Common myeloid progenitor, CD34-positive (primary cell): Measurements from ENCODE around the gene NOP9.

Experiments used
- CTCF ChIA-PET: fragments of 350-600 bp; sonication (Branson Sonifier 250); formaldehyde crosslinking; loops from one replicate; lab custom pipeline; 2021; ENCODE audit warnings: antibody characterized with exemption; lab: Charles Lee
- POLR2A ChIA-PET: fragments of 350-600 bp; sonication (Branson Sonifier 250); formaldehyde crosslinking; loops from one replicate; lab custom pipeline; 2021; ENCODE audit warnings: antibody characterized with exemption; lab: Charles Lee
- DNase-seq, 3 donors: peaks; one replicate each; pipeline versions ENCODE4 v3.0.0 to v3.0.0-alpha.2; 2013
- H3K27ac ChIP-seq, 2 experiments: 1 replicate in 1 of 2; 2 replicates in 1 of 2; pipeline ENCODE4 v1.7.0; 2013; ENCODE audit warnings: inconsistent platforms in 2 of 2, low read length in 2 of 2, mild to moderate bottlenecking in 2 of 2, low read depth in 1 of 2, moderate library complexity in 1 of 2; ENCODE audit not compliant: severe bottlenecking in 2 of 2, insufficient read depth in 1 of 2, poor library complexity in 1 of 2
- H3K27me3 ChIP-seq, 5 experiments: replicated peaks in 2 of 5; 1 replicate in 3 of 5; 2 replicates in 2 of 5; pipeline versions ENCODE4 v1.6.1 to v1.7.0; 2013; ENCODE audit warnings: low read length in 4 of 5, mild to moderate bottlenecking in 2 of 5, moderate library complexity in 2 of 5, inconsistent platforms in 1 of 5; ENCODE audit not compliant: insufficient read depth in 5 of 5, control insufficient read depth in 4 of 5
- H3K36me3 ChIP-seq, 4 experiments: 1 replicate in 2 of 4; 2 replicates in 2 of 4; pipeline versions ENCODE4 v1.6.1 to v1.7.0; 2013; ENCODE audit warnings: low read length in 3 of 4, control low read depth in 1 of 4, mild to moderate bottlenecking in 1 of 4; ENCODE audit not compliant: control insufficient read depth in 4 of 4, insufficient read depth in 4 of 4
- H3K4me1 ChIP-seq, 4 experiments: 1 replicate in 3 of 4; 2 replicates in 1 of 4; pipeline versions ENCODE4 v1.6.1 to v1.7.1; 2013; ENCODE audit warnings: low read length in 3 of 4, mild to moderate bottlenecking in 3 of 4, control low read depth in 1 of 4, inconsistent platforms in 1 of 4, moderate library complexity in 1 of 4; ENCODE audit not compliant: control insufficient read depth in 4 of 4, insufficient read depth in 4 of 4; ENCODE audit errors: control extremely low read depth in 1 of 4
- H3K4me3 ChIP-seq, 7 experiments: 1 replicate in 4 of 7; 2 replicates in 3 of 7; pipeline versions ENCODE4 v1.5.1 to v1.7.0; 2013; ENCODE audit warnings: mild to moderate bottlenecking in 7 of 7, low read length in 6 of 7, moderate library complexity in 6 of 7, inconsistent platforms in 2 of 7, low read depth in 2 of 7, control low read depth in 1 of 7; ENCODE audit not compliant: insufficient read depth in 4 of 7, control insufficient read depth in 1 of 7; ENCODE audit errors: extremely low read depth in 1 of 7
- H3K9me3 ChIP-seq, 5 experiments: 1 replicate in 4 of 5; 2 replicates in 1 of 5; pipeline versions ENCODE4 v1.6.1 to v1.7.1; 2013; ENCODE audit warnings: low read length in 4 of 5, mild to moderate bottlenecking in 2 of 5, inconsistent platforms in 1 of 5, low read depth in 1 of 5, moderate library complexity in 1 of 5; ENCODE audit not compliant: control insufficient read depth in 4 of 5, insufficient read depth in 2 of 5; ENCODE audit errors: control extremely low read depth in 1 of 5
- WGBS: methylation state at CpG from one replicate; pipeline ENCODE4 v1.1.5; 2013; ENCODE audit not compliant: insufficient coverage; 5-methylcytosine and 5-hydroxymethylcytosine counted together

NOP9 gene

DNA sequence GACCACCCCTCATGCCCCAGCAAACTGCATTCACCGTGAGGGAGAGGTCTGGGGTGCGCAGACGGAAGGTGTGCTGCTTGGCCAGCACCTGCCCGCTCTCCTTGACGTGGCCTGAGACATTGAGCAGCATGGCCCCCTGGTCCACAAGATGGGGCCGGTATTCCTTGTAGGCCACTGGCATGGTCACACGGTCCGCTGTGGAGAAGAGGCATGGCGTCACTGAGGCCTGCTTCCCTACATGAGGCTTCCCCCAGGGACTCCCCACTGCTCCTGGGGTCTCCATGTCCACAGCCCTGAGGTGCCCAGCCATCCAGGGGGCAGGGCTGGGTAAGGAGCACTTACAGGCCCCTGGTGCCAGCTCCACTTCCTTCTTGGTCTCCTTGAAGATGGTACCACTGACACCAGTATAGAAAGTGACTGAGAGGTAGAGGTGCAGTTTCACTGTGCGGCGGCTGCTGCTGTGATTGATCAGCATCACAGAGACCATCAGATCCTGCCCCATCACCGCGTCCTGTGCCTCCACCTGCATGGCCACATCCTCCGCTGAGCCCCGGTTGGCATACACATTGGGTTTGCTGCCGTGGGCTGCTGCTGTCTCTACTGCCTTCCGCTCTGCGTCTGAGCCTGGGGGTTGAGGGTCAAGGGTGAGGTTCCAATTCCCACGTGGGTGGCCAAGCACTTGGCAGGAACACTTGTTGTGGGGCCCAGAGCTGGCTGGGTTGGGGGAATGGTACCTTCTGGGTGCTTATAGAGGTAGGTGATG, 44.8 kb upstream of the NOP9 start:
- peaks cover 0 to 4% (median 0%) of the 10 kb centered on the region in 4 experiments for H3K36me3 ChIP-seq
- ChIA-PET POLR2A (no interaction called here), CTCF (interaction anchor here (0.5 to 4.8 kb wide), 9 partner anchors 8 to 713 kb away, joined by 3 to 27 read pairs (median 6); partner anchors contain the start of genes MDP1, RABGGTA and TINF2)

DNA sequence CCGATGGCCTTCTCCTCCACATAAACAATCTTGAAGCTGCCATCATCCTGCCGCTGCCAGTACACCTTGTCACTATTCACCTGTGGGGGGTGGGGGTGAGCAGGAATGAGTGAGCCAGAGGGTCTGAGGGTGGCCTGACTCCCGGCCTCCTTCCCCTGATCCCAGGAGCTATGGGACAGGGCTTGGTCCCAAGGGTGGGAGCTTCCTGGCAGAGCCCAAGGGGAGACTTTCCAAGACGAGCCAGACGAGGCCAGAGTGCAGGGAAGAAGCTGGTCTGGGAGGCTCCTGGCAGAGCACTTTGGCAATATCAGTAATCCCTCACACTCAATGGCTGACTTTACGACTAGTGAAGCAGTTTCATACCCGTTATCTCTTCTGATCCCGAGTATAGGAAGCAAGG, 44.2 kb upstream of the NOP9 start:
- H3K9me3 ChIP-seq, result no peaks in the 10 kb centered on the region
- POLR2A ChIA-PET, result interaction anchor here (1.1 kb wide), 1 partner anchor 17 kb away, joined by 4 read pairs; no protein-coding TSS in a partner anchor
- H3K4me3 ChIP-seq, result no peak overlapping the region
- no peaks in the 10 kb centered on the region for H3K27me3 ChIP-seq
- H3K36me3 ChIP-seq, result peaks cover 0 to 4% (median 0%) of the 10 kb centered on the region in 4 experiments
- 95% methylated on average over 5 of the region's 8 CpGs for WGBS
- no peak for DNase-seq
- CTCF ChIA-PET, result interaction anchor here (0.5 to 3.6 kb wide), 8 partner anchors 8 to 713 kb away, joined by 3 to 12 read pairs (median 5); partner anchors contain the start of genes MDP1 and TINF2
- H3K4me1 ChIP-seq, result no peaks in the 10 kb centered on the region
- H3K27ac ChIP-seq, result no peak overlapping the region

More for the DNA sequence above, 44.8 kb upstream of the NOP9 start:
- no peaks in the 10 kb centered on the region for H3K4me1 ChIP-seq
- no peak overlapping the region for H3K27ac ChIP-seq
- no peaks in the 10 kb centered on the region for H3K27me3 ChIP-seq
- H3K9me3 ChIP-seq, result no peaks in the 10 kb centered on the region
- H3K4me3 ChIP-seq, result no peak overlapping the region
- DNase-seq, result no peak
- 96% methylated on average over 19 of the region's 19 CpGs for WGBS

DNA sequence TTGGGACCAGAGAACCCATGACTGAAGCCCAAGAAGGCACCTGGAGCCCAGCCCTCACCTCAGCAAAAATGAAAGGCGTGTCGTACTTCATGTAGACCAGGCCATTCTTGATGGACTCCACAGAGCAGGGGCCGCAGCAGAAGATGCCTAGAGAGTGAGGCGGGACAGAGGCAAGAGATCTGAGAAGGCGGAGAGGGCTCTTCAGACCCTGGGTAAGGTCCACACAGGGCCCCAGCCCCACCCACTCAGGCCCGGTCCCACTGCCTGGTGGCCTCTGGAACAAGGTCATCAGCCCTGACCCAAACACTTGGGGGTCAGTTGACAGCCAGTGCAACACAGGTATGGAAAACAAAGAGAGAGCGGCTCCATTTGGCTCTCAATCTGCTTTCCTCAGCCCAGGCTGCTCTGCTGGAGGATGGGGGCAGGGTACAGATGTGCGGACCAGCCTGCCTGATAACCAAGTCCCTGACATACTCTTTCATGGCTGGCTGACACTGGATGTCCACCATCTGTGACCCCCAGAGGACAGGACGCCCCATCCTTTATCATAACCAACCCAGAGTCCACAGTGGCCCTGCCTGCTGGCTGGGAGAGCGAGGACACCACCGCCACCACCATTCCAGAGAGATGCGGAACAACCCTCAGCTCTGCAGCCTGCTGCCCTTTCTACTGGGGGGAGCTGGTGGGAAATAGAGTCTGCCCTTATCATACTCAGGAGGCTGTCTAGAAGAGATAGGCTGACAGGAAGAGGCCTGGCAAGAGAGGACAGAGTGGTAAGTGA, 43.5 kb upstream of the NOP9 start:
- no peak overlapping the region for H3K4me3 ChIP-seq
- no peaks in the 10 kb centered on the region for H3K4me1 ChIP-seq
- H3K27ac ChIP-seq, result no peak overlapping the region
- ChIA-PET CTCF (interaction anchor here (0.6 to 3.6 kb wide), 7 partner anchors 9 to 133 kb away, joined by 3 to 12 read pairs (median 4); partner anchors contain the start of genes MDP1 and TINF2), POLR2A (interaction anchor here (1.1 kb wide), 2 partner anchors 18 to 40 kb away, joined by 3 to 4 read pairs; partner anchors contain the start of gene MDP1)
- 99% methylated on average over 7 of the region's 12 CpGs for WGBS
- H3K27me3 ChIP-seq, result no peaks in the 10 kb centered on the region
- no peaks in the 10 kb centered on the region for H3K9me3 ChIP-seq
- peak in 2 of 3 donors; percentile 23 to 58 for DNase-seq
- H3K36me3 ChIP-seq, result peaks cover 0 to 4% (median 0%) of the 10 kb centered on the region in 4 experiments

DNA sequence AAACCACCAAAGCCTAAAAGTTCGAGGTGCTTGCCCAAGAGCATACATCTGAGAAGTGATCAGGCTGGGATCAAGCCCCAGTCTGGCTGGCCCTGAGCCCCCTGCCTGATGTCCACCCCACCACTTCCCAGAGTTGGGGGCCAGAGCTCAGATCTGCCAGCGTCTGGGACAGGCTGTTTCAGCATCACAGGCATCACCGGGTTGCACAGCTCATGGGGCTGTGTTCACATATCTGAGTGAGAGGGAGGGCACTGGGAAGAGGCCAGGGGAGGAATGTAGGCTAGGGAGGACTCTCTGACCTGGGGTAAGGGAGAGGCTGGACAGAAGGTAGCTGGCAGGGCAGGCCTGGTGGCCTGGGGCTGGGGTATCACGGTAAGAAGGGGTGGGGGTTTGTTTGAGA, 42.7 kb upstream of the NOP9 start:
- Histone ChIP-seq H3K27ac (no peak overlapping the region), H3K27me3 (no peaks in the 10 kb centered on the region), H3K4me1 (no peaks in the 10 kb centered on the region), H3K4me3 (no peak overlapping the region), H3K9me3 (no peaks in the 10 kb centered on the region), H3K36me3 (peaks cover 0 to 4% (median 0%) of the 10 kb centered on the region in 4 experiments)
- ChIA-PET CTCF (interaction anchor here (0.6 to 3.6 kb wide), 6 partner anchors 10 to 133 kb away, joined by 3 to 12 read pairs (median 10); partner anchors contain the start of genes MDP1 and TINF2), POLR2A (interaction anchor here (1.1 kb wide), 1 partner anchor 41 kb away, joined by 3 read pairs; the partner anchor contains the start of gene MDP1)
- 100% methylated on average over 1 of the region's 4 CpGs for WGBS
- DNase-seq, result no peak

DNA sequence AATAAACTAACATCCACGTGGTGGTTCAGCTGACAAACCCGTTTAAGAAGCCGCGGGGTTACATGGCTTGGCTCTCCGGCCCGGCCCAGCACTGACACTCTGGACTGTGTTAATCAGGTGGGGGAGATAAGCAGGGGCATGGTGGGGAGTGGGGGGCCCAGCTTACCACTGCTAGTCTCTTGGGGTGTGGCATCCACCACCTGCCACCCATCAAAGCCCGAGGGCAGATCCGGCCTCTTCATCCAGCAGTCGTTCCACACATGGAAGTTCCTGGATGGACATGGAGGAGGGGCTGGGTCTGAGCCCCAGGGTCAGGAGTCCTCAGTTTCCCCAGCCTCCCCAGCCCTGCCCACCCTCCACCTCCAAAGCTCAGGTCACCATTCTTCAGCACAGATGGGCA, 41.5 kb upstream of the NOP9 start:
- 95% methylated on average over 9 of the region's 9 CpGs for WGBS
- DNase-seq, result no peak
- Histone ChIP-seq H3K36me3 (peaks cover 0 to 4% (median 0%) of the 10 kb centered on the region in 4 experiments), H3K4me3 (no peak overlapping the region), H3K9me3 (no peaks in the 10 kb centered on the region), H3K4me1 (no peaks in the 10 kb centered on the region), H3K27me3 (no peaks in the 10 kb centered on the region), H3K27ac (no peak overlapping the region)
- ChIA-PET CTCF (interaction anchor here (0.9 to 3.6 kb wide), 5 partner anchors 9 to 46 kb away, joined by 3 to 12 read pairs (median 3); no protein-coding TSS in a partner anchor), POLR2A (no interaction called here)

DNA sequence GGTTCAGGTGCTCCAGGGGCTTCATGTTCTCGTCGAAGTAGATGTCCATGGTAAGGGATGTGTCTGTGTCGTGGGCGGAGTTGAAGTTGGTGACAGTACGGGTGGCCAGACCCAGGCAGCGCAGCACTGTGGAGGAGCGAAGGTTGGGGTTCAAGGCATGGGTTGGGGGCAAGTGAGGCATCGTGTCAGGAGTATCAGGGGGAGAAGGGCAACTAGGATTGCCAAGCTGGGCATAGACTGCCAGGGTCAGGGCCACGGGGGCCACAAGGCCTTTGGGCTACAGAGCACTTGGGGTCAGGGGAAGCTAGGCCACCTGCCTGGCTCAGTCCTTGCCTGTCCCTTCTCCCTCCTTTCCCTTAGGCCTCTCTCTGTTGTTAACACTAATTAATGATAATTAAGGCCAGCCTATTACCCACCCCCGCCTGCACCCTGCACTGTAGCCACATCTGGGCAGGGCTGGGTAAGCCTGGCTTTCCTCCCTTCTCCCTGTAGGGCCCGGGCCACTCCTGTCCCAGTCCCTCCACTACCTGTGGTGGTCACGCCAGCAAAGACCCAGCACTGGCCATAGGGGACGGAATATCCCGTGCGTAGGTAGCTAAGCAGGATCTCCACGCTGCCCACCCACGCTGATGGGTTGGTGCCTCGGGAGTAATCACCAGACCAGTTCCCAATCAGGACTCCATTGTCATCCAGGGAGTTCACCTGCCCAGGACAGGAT, 40.9 kb upstream of the NOP9 start:
- Histone ChIP-seq H3K4me1 (no peaks in the 10 kb centered on the region), H3K27me3 (no peaks in the 10 kb centered on the region), H3K4me3 (no peak overlapping the region), H3K27ac (no peak overlapping the region), H3K9me3 (no peaks in the 10 kb centered on the region), H3K36me3 (peaks cover 0 to 4% (median 0%) of the 10 kb centered on the region in 4 experiments)
- ChIA-PET POLR2A (no interaction called here), CTCF (interaction anchor here (1.0 to 3.6 kb wide), 4 partner anchors 12 to 46 kb away, joined by 3 to 12 read pairs (median 6); no protein-coding TSS in a partner anchor)
- 99% methylated on average over 17 of the region's 18 CpGs for WGBS
- DNase-seq, result no peak
